HEK293 (cell line): ENCODE measurements around the gene FIGNL2.
A peak's percentile ranks its signal among the peaks of the same experiment; 100 is the strongest.

Experiments
- CTCF ChIA-PET: fragments of 350-600 bp; formaldehyde crosslinking; extraction: SDS; loops from one replicate; lab custom pipeline; 2021; ENCODE audit warnings: antibody characterized with exemption; lab: Yijun Ruan, JAX
- POLR2A ChIA-PET: fragments of 300-600 bp; formaldehyde crosslinking; extraction: SDS; loops from one replicate; lab custom pipeline; 2020; ENCODE audit warnings: antibody characterized with exemption, inconsistent platforms; lab: Yijun Ruan, JAX
- H3K27ac ChIP-seq: fragments of 200-500 bp; sonication (Bioruptor generic); 2 replicates; pipeline ENCODE4 v1.5.1; 2014; ENCODE audit warnings: low read depth, low read length, control low read depth, inconsistent platforms; ENCODE audit errors: extremely low read depth
- H3K36me3 ChIP-seq, 2 experiments: fragments of 200-500 bp in 1 of 2; sonication (Bioruptor generic) in 1 of 2; 1 replicate in 1 of 2; 2 replicates in 1 of 2; pipeline ENCODE4 v1.5.1; 2014 to 2017; ENCODE audit warnings: inconsistent platforms in 2 of 2, low read length in 2 of 2; ENCODE audit not compliant: control insufficient read depth in 2 of 2, insufficient read depth in 1 of 2
- H3K4me1 ChIP-seq: fragments of 200-500 bp; sonication (Bioruptor generic); 2 replicates; pipeline ENCODE4 v1.5.1; 2014; ENCODE audit warnings: mild to moderate bottlenecking, low read length, inconsistent platforms; ENCODE audit not compliant: control insufficient read depth, insufficient read depth
- H3K4me3 ChIP-seq: 2 replicates; pipeline ENCODE4 v1.5.1; 2011; ENCODE audit warnings: low read depth, mild to moderate bottlenecking, control low read depth, low read length, moderate library complexity
- H3K9me3 ChIP-seq: fragments of 200-500 bp; sonication (Bioruptor generic); 2 replicates; pipeline ENCODE4 v1.5.1; 2014; ENCODE audit warnings: low read depth, low read length, inconsistent platforms; ENCODE audit not compliant: control insufficient read depth, insufficient read depth
- AEBP2 ChIP-seq: fragments of 450-650 bp; formaldehyde crosslinking; IDR thresholded peaks from 2 replicates; pipeline ENCODE4 v1.5.1; 2016; ENCODE audit warnings: missing biosample characterization, missing genetic modification characterization, borderline replicate concordance
- GLIS1 ChIP-seq: fragments of 450-650 bp; formaldehyde crosslinking; IDR thresholded peaks from 2 replicates; pipeline ENCODE4 v1.5.1; 2016; ENCODE audit warnings: missing biosample characterization, missing genetic modification characterization
- HOXA7 ChIP-seq: sonication (generic); formaldehyde crosslinking; IDR thresholded peaks from 2 replicates; pipeline ENCODE4 v1.8.1; 2022; ENCODE audit warnings: missing genetic modification reagents, borderline replicate concordance
- INSM2 ChIP-seq: fragments of 450-650 bp; formaldehyde crosslinking; IDR thresholded peaks from 2 replicates; pipeline ENCODE4 v1.5.1; 2016; ENCODE audit warnings: missing biosample characterization, missing genetic modification characterization
- OSR2 ChIP-seq: fragments of 450-650 bp; formaldehyde crosslinking; IDR thresholded peaks from 2 replicates; pipeline ENCODE4 v1.5.1; 2016; ENCODE audit warnings: missing biosample characterization, missing genetic modification characterization
- TCF7L2 ChIP-seq: IDR thresholded peaks from 2 replicates; pipeline ENCODE4 v1.6.1; 2011; ENCODE audit warnings: low read depth, mild to moderate bottlenecking, inconsistent platforms, low read length, moderate library complexity, borderline replicate concordance
- TRIM28 ChIP-seq: IDR thresholded peaks from 2 replicates; pipeline ENCODE4 v1.6.1; 2011; ENCODE audit warnings: low read length, control low read depth, borderline replicate concordance
- ZBTB21 ChIP-seq: fragments of 450-650 bp; formaldehyde crosslinking; IDR thresholded peaks from 2 replicates; pipeline ENCODE4 v1.5.1; 2017; ENCODE audit warnings: missing biosample characterization, missing genetic modification characterization
- ZIC2 ChIP-seq: fragments of 450-650 bp; formaldehyde crosslinking; IDR thresholded peaks from 2 replicates; pipeline ENCODE4 v1.5.1; 2016; ENCODE audit warnings: missing biosample characterization, missing genetic modification characterization
- ZNF174 ChIP-seq: fragments of 450-650 bp; formaldehyde crosslinking; IDR thresholded peaks from 2 replicates; pipeline ENCODE4 v1.5.0; 2017; ENCODE audit warnings: missing biosample characterization, mild to moderate bottlenecking, missing genetic modification characterization
- ZNF354C ChIP-seq: fragments of 450-650 bp; formaldehyde crosslinking; IDR thresholded peaks from 2 replicates; pipeline ENCODE4 v1.5.1; 2016; ENCODE audit warnings: missing biosample characterization, missing genetic modification characterization, low read depth, borderline replicate concordance
- ZNF404 ChIP-seq: fragments of 450-650 bp; formaldehyde crosslinking; IDR thresholded peaks from 2 replicates; pipeline ENCODE4 v1.5.1; 2017; ENCODE audit warnings: missing biosample characterization, missing genetic modification characterization
- ZNF501 ChIP-seq: fragments of 450-650 bp; formaldehyde crosslinking; IDR thresholded peaks from 2 replicates; pipeline ENCODE4 v1.5.1; 2016; ENCODE audit warnings: missing biosample characterization, missing genetic modification characterization
- ZNF544 ChIP-seq: fragments of 450-650 bp; formaldehyde crosslinking; IDR thresholded peaks from 2 replicates; pipeline ENCODE4 v1.5.0; 2017; ENCODE audit warnings: missing biosample characterization, missing genetic modification characterization
- ZNF571 ChIP-seq: fragments of 450-650 bp; formaldehyde crosslinking; IDR thresholded peaks from 2 replicates; pipeline ENCODE4 v1.5.0; 2017; ENCODE audit warnings: missing biosample characterization, missing genetic modification characterization
- ZNF585B ChIP-seq: fragments of 450-650 bp; formaldehyde crosslinking; IDR thresholded peaks from 2 replicates; pipeline ENCODE4 v1.5.1; 2016; ENCODE audit warnings: missing biosample characterization, missing genetic modification characterization
- ZNF792 ChIP-seq: fragments of 450-650 bp; formaldehyde crosslinking; IDR thresholded peaks from 2 replicates; pipeline ENCODE4 v1.5.1; 2016; ENCODE audit warnings: missing biosample characterization, missing genetic modification characterization
- ZNF830 ChIP-seq: fragments of 450-650 bp; IDR thresholded peaks from 2 replicates; pipeline ENCODE4 v1.5.0; 2018; ENCODE audit warnings: missing biosample characterization, missing genetic modification characterization, low read depth, mild to moderate bottlenecking, moderate library complexity
- ZSCAN16 ChIP-seq: fragments of 450-650 bp; formaldehyde crosslinking; IDR thresholded peaks from 2 replicates; pipeline ENCODE4 v1.5.1; 2016; ENCODE audit warnings: missing biosample characterization, missing genetic modification characterization
- TF ChIP-seq, protein P1 (sequence below): fragments of 450-650 bp; formaldehyde crosslinking; IDR thresholded peaks from 2 replicates; pipeline ENCODE4; 2016; ENCODE audit warnings: missing biosample characterization, missing genetic modification characterization
- TF ChIP-seq, protein P2 (sequence below): fragments of 450-650 bp; formaldehyde crosslinking; IDR thresholded peaks from 2 replicates; pipeline ENCODE4 v1.5.1; 2016; ENCODE audit warnings: missing biosample characterization, missing genetic modification characterization
- TF ChIP-seq, protein P3 (sequence below): fragments of 450-650 bp; formaldehyde crosslinking; IDR thresholded peaks from 2 replicates; pipeline ENCODE4 v1.5.1; 2017; ENCODE audit warnings: missing biosample characterization, missing genetic modification characterization
- TF ChIP-seq, protein P4 (sequence below): fragments of 450-650 bp; formaldehyde crosslinking; IDR thresholded peaks from 2 replicates; pipeline ENCODE4 v1.5.1; 2016; ENCODE audit warnings: missing biosample characterization, missing genetic modification characterization, borderline replicate concordance

Gene FIGNL2

DNA sequence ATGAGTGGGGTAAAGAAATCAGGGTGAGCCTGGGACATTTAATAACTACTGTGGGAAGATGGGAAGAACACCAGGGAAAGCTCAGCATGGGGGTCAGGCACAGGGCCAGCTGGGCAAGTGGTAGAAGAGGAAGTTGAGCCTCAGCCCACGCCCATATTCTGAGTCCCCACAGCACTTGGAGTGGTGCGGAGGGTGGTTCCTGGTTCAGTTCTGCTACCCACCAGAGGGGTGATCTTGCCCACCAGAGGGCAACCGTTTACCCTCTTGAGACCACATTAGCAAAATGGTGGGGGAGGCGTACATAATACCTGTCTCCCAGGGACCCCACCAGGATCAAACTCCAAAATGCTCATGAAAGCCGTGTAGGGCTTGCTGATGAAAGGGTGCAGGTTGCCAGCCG is 22.6 kb upstream of the FIGNL2 start:
- ChIA-PET POLR2A (no interaction called here), CTCF (interaction anchor here (0.6 to 5.5 kb wide), 2 partner anchors 19 to 47 kb away, joined by 4 to 41 read pairs; no protein-coding TSS in a partner anchor)
- Histone ChIP-seq H3K4me1 (no peaks in the 10 kb centered on the region), H3K36me3 (no peaks in the 10 kb centered on the region), H3K27ac (no peak overlapping the region), H3K4me3 (no peak overlapping the region), H3K9me3 (no peaks in the 10 kb centered on the region)
- TF ChIP-seq ZIC2 (tag by site-specific recombination) (0 out of 2 replicates have a peak, but pooled peaks have one; percentile 12), ZNF792 (tag by site-specific recombination) (no peak), ZBTB21 (no peak), ZNF585B (no peak), GLIS1 (tag by site-specific recombination) (0 out of 2 replicates have a peak, but pooled peaks have one; percentile 16), ZNF354C (tag by site-specific recombination) (no peak), ZNF174 (no peak), ZNF501 (tag by site-specific recombination) (no peak), ZNF830 (tag by site-specific recombination) (no peak), ZNF544 (tag by site-specific recombination) (no peak), TCF7L2 (no peak), ZNF404 (no peak), TRIM28 (no peak)
- TF ChIP-seq, protein P1, sequence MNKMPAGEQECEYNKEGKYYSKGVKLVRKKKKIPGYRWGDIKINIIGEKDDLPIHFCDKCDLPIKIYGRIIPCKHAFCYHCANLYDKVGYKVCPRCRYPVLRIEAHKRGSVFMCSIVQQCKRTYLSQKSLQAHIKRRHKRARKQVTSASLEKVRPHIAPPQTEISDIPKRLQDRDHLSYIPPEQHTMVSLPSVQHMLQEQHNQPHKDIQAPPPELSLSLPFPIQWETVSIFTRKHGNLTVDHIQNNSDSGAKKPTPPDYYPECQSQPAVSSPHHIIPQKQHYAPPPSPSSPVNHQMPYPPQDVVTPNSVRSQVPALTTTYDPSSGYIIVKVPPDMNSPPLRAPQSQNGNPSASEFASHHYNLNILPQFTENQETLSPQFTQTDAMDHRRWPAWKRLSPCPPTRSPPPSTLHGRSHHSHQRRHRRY: no peak
- TF ChIP-seq, protein P2, sequence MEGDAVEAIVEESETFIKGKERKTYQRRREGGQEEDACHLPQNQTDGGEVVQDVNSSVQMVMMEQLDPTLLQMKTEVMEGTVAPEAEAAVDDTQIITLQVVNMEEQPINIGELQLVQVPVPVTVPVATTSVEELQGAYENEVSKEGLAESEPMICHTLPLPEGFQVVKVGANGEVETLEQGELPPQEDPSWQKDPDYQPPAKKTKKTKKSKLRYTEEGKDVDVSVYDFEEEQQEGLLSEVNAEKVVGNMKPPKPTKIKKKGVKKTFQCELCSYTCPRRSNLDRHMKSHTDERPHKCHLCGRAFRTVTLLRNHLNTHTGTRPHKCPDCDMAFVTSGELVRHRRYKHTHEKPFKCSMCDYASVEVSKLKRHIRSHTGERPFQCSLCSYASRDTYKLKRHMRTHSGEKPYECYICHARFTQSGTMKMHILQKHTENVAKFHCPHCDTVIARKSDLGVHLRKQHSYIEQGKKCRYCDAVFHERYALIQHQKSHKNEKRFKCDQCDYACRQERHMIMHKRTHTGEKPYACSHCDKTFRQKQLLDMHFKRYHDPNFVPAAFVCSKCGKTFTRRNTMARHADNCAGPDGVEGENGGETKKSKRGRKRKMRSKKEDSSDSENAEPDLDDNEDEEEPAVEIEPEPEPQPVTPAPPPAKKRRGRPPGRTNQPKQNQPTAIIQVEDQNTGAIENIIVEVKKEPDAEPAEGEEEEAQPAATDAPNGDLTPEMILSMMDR: no peak
- TF ChIP-seq, protein P3, sequence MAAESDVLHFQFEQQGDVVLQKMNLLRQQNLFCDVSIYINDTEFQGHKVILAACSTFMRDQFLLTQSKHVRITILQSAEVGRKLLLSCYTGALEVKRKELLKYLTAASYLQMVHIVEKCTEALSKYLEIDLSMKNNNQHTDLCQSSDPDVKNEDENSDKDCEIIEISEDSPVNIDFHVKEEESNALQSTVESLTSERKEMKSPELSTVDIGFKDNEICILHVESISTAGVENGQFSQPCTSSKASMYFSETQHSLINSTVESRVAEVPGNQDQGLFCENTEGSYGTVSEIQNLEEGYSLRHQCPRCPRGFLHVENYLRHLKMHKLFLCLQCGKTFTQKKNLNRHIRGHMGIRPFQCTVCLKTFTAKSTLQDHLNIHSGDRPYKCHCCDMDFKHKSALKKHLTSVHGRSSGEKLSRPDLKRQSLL (tag by site-specific recombination): no peak

DNA sequence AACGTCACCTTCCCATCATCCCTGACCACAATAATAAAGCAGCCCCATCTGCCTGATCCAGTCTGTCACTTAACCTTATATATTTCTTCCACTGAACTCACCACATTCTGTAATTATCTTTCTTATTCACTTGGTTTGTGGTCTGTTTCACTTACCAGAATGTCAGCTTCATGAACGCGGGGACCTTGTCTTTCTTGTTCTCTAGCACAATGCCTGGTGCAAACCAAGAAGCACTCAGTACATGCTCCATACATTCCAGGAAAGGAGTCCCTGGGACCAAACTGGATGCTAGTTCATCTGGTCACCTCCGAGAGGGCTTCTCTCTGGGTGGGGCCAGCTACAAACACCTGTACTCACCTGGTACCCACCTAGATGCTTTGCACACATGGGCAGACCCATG is 22.0 kb upstream of the FIGNL2 start:
- ChIA-PET CTCF (no interaction called here), POLR2A (no interaction called here)
- Histone ChIP-seq H3K36me3 (no peaks in the 10 kb centered on the region), H3K4me3 (no peak overlapping the region), H3K4me1 (no peaks in the 10 kb centered on the region), H3K27ac (no peak overlapping the region), H3K9me3 (no peaks in the 10 kb centered on the region)
- TF ChIP-seq OSR2 (tag by site-specific recombination): no peak
- no peak for TF ChIP-seq AEBP2 (tag by site-specific recombination)
- no peak for TF ChIP-seq ZSCAN16 (tag by site-specific recombination)
- no peak for TF ChIP-seq ZNF571 (tag by site-specific recombination)
- TF ChIP-seq INSM2 (tag by site-specific recombination): no peak
- TF ChIP-seq ZNF585B: no peak
- TF ChIP-seq, protein P4, sequence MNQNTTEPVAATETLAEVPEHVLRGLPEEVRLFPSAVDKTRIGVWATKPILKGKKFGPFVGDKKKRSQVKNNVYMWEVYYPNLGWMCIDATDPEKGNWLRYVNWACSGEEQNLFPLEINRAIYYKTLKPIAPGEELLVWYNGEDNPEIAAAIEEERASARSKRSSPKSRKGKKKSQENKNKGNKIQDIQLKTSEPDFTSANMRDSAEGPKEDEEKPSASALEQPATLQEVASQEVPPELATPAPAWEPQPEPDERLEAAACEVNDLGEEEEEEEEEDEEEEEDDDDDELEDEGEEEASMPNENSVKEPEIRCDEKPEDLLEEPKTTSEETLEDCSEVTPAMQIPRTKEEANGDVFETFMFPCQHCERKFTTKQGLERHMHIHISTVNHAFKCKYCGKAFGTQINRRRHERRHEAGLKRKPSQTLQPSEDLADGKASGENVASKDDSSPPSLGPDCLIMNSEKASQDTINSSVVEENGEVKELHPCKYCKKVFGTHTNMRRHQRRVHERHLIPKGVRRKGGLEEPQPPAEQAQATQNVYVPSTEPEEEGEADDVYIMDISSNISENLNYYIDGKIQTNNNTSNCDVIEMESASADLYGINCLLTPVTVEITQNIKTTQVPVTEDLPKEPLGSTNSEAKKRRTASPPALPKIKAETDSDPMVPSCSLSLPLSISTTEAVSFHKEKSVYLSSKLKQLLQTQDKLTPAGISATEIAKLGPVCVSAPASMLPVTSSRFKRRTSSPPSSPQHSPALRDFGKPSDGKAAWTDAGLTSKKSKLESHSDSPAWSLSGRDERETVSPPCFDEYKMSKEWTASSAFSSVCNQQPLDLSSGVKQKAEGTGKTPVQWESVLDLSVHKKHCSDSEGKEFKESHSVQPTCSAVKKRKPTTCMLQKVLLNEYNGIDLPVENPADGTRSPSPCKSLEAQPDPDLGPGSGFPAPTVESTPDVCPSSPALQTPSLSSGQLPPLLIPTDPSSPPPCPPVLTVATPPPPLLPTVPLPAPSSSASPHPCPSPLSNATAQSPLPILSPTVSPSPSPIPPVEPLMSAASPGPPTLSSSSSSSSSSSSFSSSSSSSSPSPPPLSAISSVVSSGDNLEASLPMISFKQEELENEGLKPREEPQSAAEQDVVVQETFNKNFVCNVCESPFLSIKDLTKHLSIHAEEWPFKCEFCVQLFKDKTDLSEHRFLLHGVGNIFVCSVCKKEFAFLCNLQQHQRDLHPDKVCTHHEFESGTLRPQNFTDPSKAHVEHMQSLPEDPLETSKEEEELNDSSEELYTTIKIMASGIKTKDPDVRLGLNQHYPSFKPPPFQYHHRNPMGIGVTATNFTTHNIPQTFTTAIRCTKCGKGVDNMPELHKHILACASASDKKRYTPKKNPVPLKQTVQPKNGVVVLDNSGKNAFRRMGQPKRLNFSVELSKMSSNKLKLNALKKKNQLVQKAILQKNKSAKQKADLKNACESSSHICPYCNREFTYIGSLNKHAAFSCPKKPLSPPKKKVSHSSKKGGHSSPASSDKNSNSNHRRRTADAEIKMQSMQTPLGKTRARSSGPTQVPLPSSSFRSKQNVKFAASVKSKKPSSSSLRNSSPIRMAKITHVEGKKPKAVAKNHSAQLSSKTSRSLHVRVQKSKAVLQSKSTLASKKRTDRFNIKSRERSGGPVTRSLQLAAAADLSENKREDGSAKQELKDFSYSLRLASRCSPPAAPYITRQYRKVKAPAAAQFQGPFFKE (tag by site-specific recombination): no peak
- no peak for TF ChIP-seq HOXA7 (CRISPR knock-in tag)
